ENCODE results near the gene DAZ4.
"Not testable (repeated sequence)": the region's sequence is repeated elsewhere in the genome, so short reads cannot be mapped to it uniquely, and the experiment has no call there.

DAZ4 gene

GRCh38 chrY:24833619-24834018 lies at the start of gene DAZ4:
DAZ4 (plus strand) TSS chrY:24833919; CDS start chrY:24834127, 208 bp downstream.
- H2AFZ ChIP-seq (ENCODE audit: low read length); H4K20me1 ChIP-seq (ENCODE audit: insufficient read depth, low read length); H3K4me2 ChIP-seq (ENCODE audit: low read length); H3K4me3 ChIP-seq (ENCODE audit: low read depth, low read length, poor library complexity, severe bottlenecking); H3K4me1 ChIP-seq (ENCODE audit: insufficient read depth, low read length, severe bottlenecking); H3K27ac ChIP-seq (ENCODE audit: low read depth, low read length, poor library complexity, severe bottlenecking); H3K79me2 ChIP-seq (ENCODE audit: insufficient read depth, low read length); H3K9me3 ChIP-seq (ENCODE audit: low read length); H3K9me2 ChIP-seq (ENCODE audit: low read depth, low read length); H3K27me3 ChIP-seq (ENCODE audit: insufficient read depth, low read length); H3K9ac ChIP-seq (ENCODE audit: low read length); H3F3A ChIP-seq (ENCODE audit: insufficient read depth, low read length); H3K36me3 ChIP-seq (ENCODE audit: insufficient read depth, low read length): not testable (repeated sequence)

GRCh38 chrY:24813293-24813692 lies 20.4 kb upstream of the DAZ4 start, which contains the start of gene DAZ3:
DAZ3 (minus strand) TSS chrY:24813393; CDS start chrY:24813185, 208 bp downstream.
- H3K79me2 ChIP-seq (ENCODE audit: insufficient read depth, low read length); H3K4me3 ChIP-seq (ENCODE audit: low read depth, low read length, poor library complexity, severe bottlenecking); H3K4me1 ChIP-seq (ENCODE audit: insufficient read depth, low read length, severe bottlenecking); H3K9ac ChIP-seq (ENCODE audit: low read length); H4K20me1 ChIP-seq (ENCODE audit: insufficient read depth, low read length); H3K9me3 ChIP-seq (ENCODE audit: low read length); H3K36me3 ChIP-seq (ENCODE audit: insufficient read depth, low read length); H3K27ac ChIP-seq (ENCODE audit: low read depth, low read length, poor library complexity, severe bottlenecking); H3K9me2 ChIP-seq (ENCODE audit: low read depth, low read length); H3F3A ChIP-seq (ENCODE audit: insufficient read depth, low read length); H2AFZ ChIP-seq (ENCODE audit: low read length); H3K4me2 ChIP-seq (ENCODE audit: low read length); H3K27me3 ChIP-seq (ENCODE audit: insufficient read depth, low read length): not testable (repeated sequence)

GRCh38 chrY:24821836-24822235 lies 11.9 kb upstream of the DAZ4 start:
- not testable (repeated sequence) for H4K20me1 ChIP-seq (ENCODE audit: insufficient read depth, low read length); H3K27me3 ChIP-seq (ENCODE audit: insufficient read depth, low read length); H3K4me3 ChIP-seq (ENCODE audit: low read depth, low read length, poor library complexity, severe bottlenecking); H3K79me2 ChIP-seq (ENCODE audit: insufficient read depth, low read length); H3K36me3 ChIP-seq (ENCODE audit: insufficient read depth, low read length); H2AFZ ChIP-seq (ENCODE audit: low read length); H3K4me1 ChIP-seq (ENCODE audit: insufficient read depth, low read length, severe bottlenecking); H3F3A ChIP-seq (ENCODE audit: insufficient read depth, low read length); H3K9me2 ChIP-seq (ENCODE audit: low read depth, low read length); H3K9me3 ChIP-seq (ENCODE audit: low read length); H3K27ac ChIP-seq (ENCODE audit: low read depth, low read length, poor library complexity, severe bottlenecking); H3K9ac ChIP-seq (ENCODE audit: low read length); H3K4me2 ChIP-seq (ENCODE audit: low read length)

GRCh38 chrY:24824184-24824879 lies 9.4 kb upstream of the DAZ4 start:
- not testable (repeated sequence) for H2AFZ ChIP-seq (ENCODE audit: low read length); H3K36me3 ChIP-seq (ENCODE audit: insufficient read depth, low read length); H3K4me2 ChIP-seq (ENCODE audit: low read length); H4K20me1 ChIP-seq (ENCODE audit: insufficient read depth, low read length); H3F3A ChIP-seq (ENCODE audit: insufficient read depth, low read length); H3K4me1 ChIP-seq (ENCODE audit: insufficient read depth, low read length, severe bottlenecking); H3K9ac ChIP-seq (ENCODE audit: low read length); H3K9me2 ChIP-seq (ENCODE audit: low read depth, low read length); H3K27me3 ChIP-seq (ENCODE audit: insufficient read depth, low read length); H3K27ac ChIP-seq (ENCODE audit: low read depth, low read length, poor library complexity, severe bottlenecking); H3K79me2 ChIP-seq (ENCODE audit: insufficient read depth, low read length); H3K4me3 ChIP-seq (ENCODE audit: low read depth, low read length, poor library complexity, severe bottlenecking); H3K9me3 ChIP-seq (ENCODE audit: low read length)

- not testable (repeated sequence) for H2AFZ ChIP-seq (ENCODE audit: low read length); H3K4me1 ChIP-seq (ENCODE audit: insufficient read depth, low read length, severe bottlenecking); H3F3A ChIP-seq (ENCODE audit: insufficient read depth, low read length)
Measured at GRCh38 chrY:24825069-24825468, 8.7 kb upstream of the DAZ4 start.

More at GRCh38 chrY:24825069-24825468, 8.7 kb upstream of the DAZ4 start:
- H3K36me3 ChIP-seq (ENCODE audit: insufficient read depth, low read length); H3K9me2 ChIP-seq (ENCODE audit: low read depth, low read length); H3K9me3 ChIP-seq (ENCODE audit: low read length); H3K27ac ChIP-seq (ENCODE audit: low read depth, low read length, poor library complexity, severe bottlenecking); H3K4me3 ChIP-seq (ENCODE audit: low read depth, low read length, poor library complexity, severe bottlenecking); H3K79me2 ChIP-seq (ENCODE audit: insufficient read depth, low read length); H3K27me3 ChIP-seq (ENCODE audit: insufficient read depth, low read length); H4K20me1 ChIP-seq (ENCODE audit: insufficient read depth, low read length); H3K4me2 ChIP-seq (ENCODE audit: low read length); H3K9ac ChIP-seq (ENCODE audit: low read length): not testable (repeated sequence)

Measured in OCI-LY1 (cell line).